HG03097 (cell line): ENCODE measurements around the gene USP6.
"Not testable (repeated sequence)": the region's sequence is repeated elsewhere in the genome, so short reads cannot be mapped to it uniquely, and the experiment has no call there.

Source experiments
- ATAC-seq: cut with Tn5 transposase; IDR thresholded peaks from one replicate; pipeline ENCODE4 v1.9.1; 2021; ENCODE audit not compliant: unreplicated experiment, low FRiP score

USP6 gene

GRCh38 chr17:5134571-5134970 is 18.7 kb downstream of the USP6 start:
- ATAC-seq: not testable (repeated sequence)

GRCh38 chr17:5135131-5135712 is 19.4 kb downstream of the USP6 start:
- ATAC-seq: not testable (repeated sequence)

GRCh38 chr17:5135726-5136579 is 20.1 kb downstream of the USP6 start:
- ATAC-seq: no peak

GRCh38 chr17:5136580-5137412 is 21.0 kb downstream of the USP6 start:
- ATAC-seq: not testable (repeated sequence)

- not testable (repeated sequence) for ATAC-seq
Observed at GRCh38 chr17:5137511-5138197, 21.8 kb downstream of the USP6 start.

- not testable (repeated sequence) for ATAC-seq
Observed at GRCh38 chr17:5138198-5138544, 22.3 kb downstream of the USP6 start.

- no peak for ATAC-seq
Observed at GRCh38 chr17:5138616-5139457, 23.0 kb downstream of the USP6 start.

- ATAC-seq: no peak
Observed at GRCh38 chr17:5139458-5139732, 23.6 kb downstream of the USP6 start.

GRCh38 chr17:5142877-5143276 is 27.0 kb downstream of the USP6 start:
- not testable (repeated sequence) for ATAC-seq

GRCh38 chr17:5146122-5146521 is 30.3 kb downstream of the USP6 start:
- ATAC-seq: not testable (repeated sequence)

GRCh38 chr17:5160702-5161101 is 44.9 kb downstream of the USP6 start:
- not testable (repeated sequence) for ATAC-seq

GRCh38 chr17:5161793-5162192 is 46.0 kb downstream of the USP6 start:
- not testable (repeated sequence) for ATAC-seq

- no peak for ATAC-seq
Observed at GRCh38 chr17:5164436-5164835, 48.6 kb downstream of the USP6 start.

GRCh38 chr17:5165791-5166564 is 50.1 kb downstream of the USP6 start:
- ATAC-seq: not testable (repeated sequence)

- ATAC-seq: not testable (repeated sequence)
Observed at GRCh38 chr17:5175027-5175426, 59.2 kb downstream of the USP6 start.

- no peak for ATAC-seq
Observed at GRCh38 chr17:5179003-5179402, 63.2 kb downstream of the USP6 start.

GRCh38 chr17:5181509-5182305 is 65.9 kb downstream of the USP6 start:
- ATAC-seq: no peak

GRCh38 chr17:5182597-5183409 is 67.0 kb downstream of the USP6 start:
- no peak for ATAC-seq
